WERI-Rb-1 (cell line): Measurements from ENCODE around the gene CYBC1.
A peak's percentile ranks its signal among the peaks of the same experiment; 100 is the strongest.

Experiments used
- DNase-seq: peaks from one replicate; pipeline ENCODE4 v3.0.0-alpha.2; 2020
- H3K27ac ChIP-seq: fragments of 250-450 bp; sonication (Bioruptor Pico); 2 replicates; pipeline ENCODE4 v1.5.1; 2020; ENCODE audit warnings: mild to moderate bottlenecking, moderate library complexity
- H3K27me3 ChIP-seq: fragments of 250-450 bp; sonication (Bioruptor Pico); 2 replicates; pipeline ENCODE4 v1.5.1; 2021; ENCODE audit warnings: mild to moderate bottlenecking, low read depth, moderate library complexity; ENCODE audit not compliant: insufficient read depth, severe bottlenecking
- H3K36me3 ChIP-seq: fragments of 250-450 bp; sonication (Bioruptor Pico); 2 replicates; pipeline ENCODE4 v1.5.1; 2020; ENCODE audit warnings: mild to moderate bottlenecking, moderate library complexity
- H3K4me3 ChIP-seq: 2 replicates; pipeline ENCODE4 v1.5.1; 2011; ENCODE audit warnings: low read depth, mild to moderate bottlenecking, control low read depth, low read length
- H3K9me3 ChIP-seq: fragments of 250-450 bp; sonication (Bioruptor Pico); 2 replicates; pipeline ENCODE4 v1.5.1; 2021; ENCODE audit warnings: mild to moderate bottlenecking, moderate library complexity; ENCODE audit not compliant: severe bottlenecking
- CTCF ChIP-seq: IDR thresholded peaks from 2 replicates; pipeline ENCODE4 v1.5.1; 2011; ENCODE audit warnings: low read depth, mild to moderate bottlenecking, control low read depth, inconsistent platforms, low read length

The CYBC1 gene

GRCh38 chr17:82399601-82400101 lies 50.9 kb downstream of the CYBC1 start:
- Histone ChIP-seq H3K4me3 (0 out of 2 replicates have a peak overlapping the region, but pooled peaks have one; percentile 2), H3K27me3 (no peaks in the 10 kb centered on the region), H3K36me3 (peaks cover 58% of the 10 kb centered on the region), H3K9me3 (no peaks in the 10 kb centered on the region), H3K27ac (peak overlapping the region; percentile 75)
- no peak for TF ChIP-seq CTCF
- peak; percentile 90 for DNase-seq

DNA sequence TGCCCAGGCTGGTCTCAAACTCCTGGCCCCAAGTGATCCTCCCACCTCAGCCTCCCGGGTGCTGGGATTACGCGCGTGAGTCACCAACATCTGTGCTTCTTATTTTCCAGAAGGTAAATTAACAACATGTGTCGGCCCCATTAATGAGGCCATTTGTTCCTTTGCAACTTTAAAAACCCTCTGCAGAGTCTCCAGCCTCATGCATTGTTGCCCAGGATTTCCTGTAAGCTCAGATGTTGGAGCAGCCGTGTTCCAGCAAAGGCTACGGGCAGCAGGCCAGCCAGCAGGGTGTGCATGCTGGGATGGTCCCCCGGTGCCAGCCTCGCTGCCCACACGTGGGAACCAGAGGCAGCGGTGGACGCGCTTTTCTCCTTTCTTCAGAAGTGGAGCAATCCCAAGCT lies 51.5 kb downstream of the CYBC1 start:
- H3K4me3 ChIP-seq: no peak overlapping the region
- H3K9me3 ChIP-seq: no peaks in the 10 kb centered on the region
- TF ChIP-seq CTCF: no peak
- H3K27me3 ChIP-seq: no peaks in the 10 kb centered on the region
- DNase-seq: peak; percentile 53
- H3K36me3 ChIP-seq: peaks cover 61% of the 10 kb centered on the region
- H3K27ac ChIP-seq: peak overlapping the region; percentile 75

DNA sequence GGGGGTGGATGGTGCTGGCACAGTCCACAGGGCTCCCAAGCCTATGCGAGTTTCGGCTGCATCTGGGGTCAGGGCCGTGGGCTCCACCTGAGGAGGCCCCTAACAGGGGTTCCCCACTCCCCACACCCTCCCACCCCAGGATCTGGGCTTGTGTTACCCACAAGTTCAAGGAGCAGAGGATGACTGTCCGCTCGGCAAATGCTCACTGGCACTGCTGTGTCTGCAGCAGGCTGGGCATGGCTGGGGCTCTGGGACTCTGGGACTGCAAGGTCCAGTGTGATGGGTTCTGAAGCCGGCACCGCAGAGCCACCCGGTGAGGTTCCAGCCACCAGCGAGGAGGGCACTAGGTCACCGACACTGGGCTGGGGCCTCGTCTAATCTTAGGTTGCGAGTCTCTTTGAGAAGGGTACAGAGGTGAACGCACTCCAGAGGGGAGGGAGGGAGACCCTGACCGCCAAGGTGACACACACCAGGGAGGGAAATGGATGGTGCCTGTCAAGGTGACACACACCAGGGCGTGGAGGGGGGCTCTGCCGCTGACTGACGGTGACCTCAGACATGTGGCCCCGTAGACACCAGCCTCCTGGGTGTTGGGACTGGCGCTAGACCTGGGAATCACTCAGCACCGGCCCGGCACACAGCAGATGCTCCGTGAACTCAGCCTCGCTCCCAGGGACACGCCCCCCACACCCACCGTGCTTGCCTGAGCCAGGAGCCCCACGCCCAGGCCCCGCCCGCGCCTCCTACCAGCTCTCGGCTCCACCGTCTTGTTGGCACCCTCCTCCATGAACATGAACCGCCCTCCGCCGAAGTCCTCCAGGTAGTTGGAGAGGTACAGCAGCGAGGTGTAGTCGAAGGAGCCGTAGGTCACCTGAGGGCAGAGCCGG lies 52.9 kb downstream of the CYBC1 start:
- Histone ChIP-seq H3K4me3 (no peak overlapping the region), H3K27ac (peak overlapping the region; percentile 8; the same call in 1 of the 2 replicates), H3K36me3 (peaks cover 56% of the 10 kb centered on the region), H3K9me3 (no peaks in the 10 kb centered on the region), H3K27me3 (no peaks in the 10 kb centered on the region)
- no peak for TF ChIP-seq CTCF
- no peak for DNase-seq

- no peak for DNase-seq
- TF ChIP-seq CTCF: no peak
- Histone ChIP-seq H3K36me3 (peaks cover 56% of the 10 kb centered on the region), H3K9me3 (no peaks in the 10 kb centered on the region), H3K27me3 (no peaks in the 10 kb centered on the region), H3K4me3 (no peak overlapping the region), H3K27ac (no peak overlapping the region)
Observed at GRCh38 chr17:82396601-82397435, 53.7 kb downstream of the CYBC1 start.

DNA sequence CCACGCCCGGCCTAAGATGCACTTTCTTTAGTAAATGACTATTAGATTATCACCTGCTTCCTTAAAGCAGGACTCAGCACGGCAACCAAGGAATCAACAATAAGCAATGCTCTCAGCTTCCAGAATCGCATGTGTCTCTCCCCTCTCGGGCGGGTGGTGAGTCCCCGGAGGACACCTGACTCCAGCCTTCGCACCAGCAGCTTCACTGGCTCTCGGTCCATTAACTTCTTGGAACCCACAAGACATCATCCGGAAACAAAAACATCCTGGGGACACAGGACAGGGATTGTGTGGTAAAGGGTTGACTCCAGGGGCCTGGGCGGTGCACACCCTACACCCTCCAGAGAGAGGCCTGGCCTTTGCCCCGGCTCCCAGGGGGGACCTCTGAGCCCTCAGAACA lies 56.3 kb downstream of the CYBC1 start:
- Histone ChIP-seq H3K27ac (no peak overlapping the region), H3K36me3 (peaks cover 50% of the 10 kb centered on the region), H3K4me3 (no peak overlapping the region), H3K27me3 (no peaks in the 10 kb centered on the region), H3K9me3 (no peaks in the 10 kb centered on the region)
- no peak for TF ChIP-seq CTCF
- no peak for DNase-seq
